Endothelial cell of umbilical vein (primary cell): ENCODE measurements around the gene CEACAM3. TPM values are rescaled to one million over a fixed set of nuclear protein-coding genes. Genes with fewer than 3 reads are reported as not detected.

Source experiments
- BruUV-seq: library from RNA; stranded (reverse); fragments of 400-500 nt; replicated peaks from 2 replicates; lab custom pipeline; 2021; lab: Mats Ljungman, UMichigan
- CTCF ChIA-PET: fragments of 300-600, 350-600 bp; sonication (Branson Sonifier 250); formaldehyde crosslinking; loops from one replicate; lab custom pipeline; 2021; ENCODE audit warnings: antibody characterized with exemption, inconsistent platforms; lab: Charles Lee
- POLR2A ChIA-PET: fragments of 300-600, 350-600 bp; sonication (Branson Sonifier 250); formaldehyde crosslinking; loops from one replicate; lab custom pipeline; 2021; ENCODE audit warnings: antibody characterized with exemption, inconsistent platforms; lab: Charles Lee
- DNase-seq: peaks from one replicate; pipeline ENCODE4 v3.0.0-alpha.2; 2011; ENCODE audit warnings: low read depth, low spot score
- FAIRE-seq: peaks from 2 replicates; lab custom pipeline; 2011; peaks lifted over from hg19 to GRCh38; lab: Jason Lieb, UNC
- H2AFZ ChIP-seq: 2 replicates; pipeline ENCODE4 v1.6.0; 2012; ENCODE audit warnings: low read depth, low read length, control low read depth, inconsistent platforms
- H3K27ac ChIP-seq: 2 replicates; pipeline ENCODE4 v1.5.1; 2011; ENCODE audit warnings: low read depth, mild to moderate bottlenecking, control low read depth, low read length, moderate library complexity; ENCODE audit not compliant: insufficient read depth
- H3K27me3 ChIP-seq, 2 experiments: 2 replicates each; pipeline versions ENCODE4 v1.6.0 to v1.6.1; 2011; ENCODE audit warnings: low read length in 2 of 2, mixed read lengths in 1 of 2; ENCODE audit not compliant: control insufficient read depth in 2 of 2, insufficient read depth in 2 of 2
- H3K36me3 ChIP-seq, 2 experiments: 2 replicates in 1 of 2; 3 replicates in 1 of 2; pipeline ENCODE4 v1.5.1; 2011; ENCODE audit warnings: low read length in 2 of 2, mild to moderate bottlenecking in 1 of 2, moderate library complexity in 1 of 2; ENCODE audit not compliant: control insufficient read depth in 2 of 2, insufficient read depth in 2 of 2; ENCODE audit errors: extremely low read depth in 1 of 2
- H3K4me1 ChIP-seq: 3 replicates; pipeline ENCODE4 v1.5.1; 2011; ENCODE audit warnings: mild to moderate bottlenecking, low read length; ENCODE audit not compliant: control insufficient read depth, insufficient read depth; ENCODE audit errors: extremely low read depth
- H3K4me2 ChIP-seq: 2 replicates; pipeline ENCODE4 v1.6.1; 2011; ENCODE audit warnings: low read length, control low read depth, mixed read lengths; ENCODE audit not compliant: insufficient read depth
- H3K4me3 ChIP-seq, 3 experiments: fragments of 200-600 bp in 1 of 3; sonication (generic), shearing (Covaris generic) in 1 of 3; replicated peaks in 1 of 3; 2 replicates each; pipeline ENCODE4 v1.5.1; 2011 to 2016; ENCODE audit warnings: control low read depth in 3 of 3, low read length in 3 of 3, mild to moderate bottlenecking in 2 of 3, inconsistent platforms in 1 of 3, low read depth in 1 of 3, moderate library complexity in 1 of 3; ENCODE audit not compliant: insufficient read depth in 1 of 3
- H3K79me2 ChIP-seq: 2 replicates; pipeline ENCODE4 v1.6.0; 2012; ENCODE audit warnings: low read length, inconsistent platforms; ENCODE audit not compliant: control insufficient read depth, insufficient read depth
- H3K9ac ChIP-seq: replicated peaks from 2 replicates; pipeline ENCODE3; 2011; ENCODE audit warnings: low read length, control low read depth; ENCODE audit not compliant: insufficient read depth; ENCODE audit errors: extremely low read depth
- H3K9me1 ChIP-seq: replicated peaks from 3 replicates; pipeline ENCODE4 v1.6.0; 2011; ENCODE audit warnings: mild to moderate bottlenecking, low read length; ENCODE audit not compliant: control insufficient read depth, insufficient read depth; ENCODE audit errors: extremely low read depth
- H3K9me3 ChIP-seq: replicated peaks from 2 replicates; pipeline ENCODE4 v1.5.1; 2012; ENCODE audit warnings: low read length, inconsistent platforms; ENCODE audit not compliant: control insufficient read depth, insufficient read depth
- H4K20me1 ChIP-seq: replicated peaks from 2 replicates; pipeline ENCODE3; 2011; ENCODE audit warnings: mild to moderate bottlenecking, low read length; ENCODE audit not compliant: control insufficient read depth, insufficient read depth; ENCODE audit errors: extremely low read depth
- EZH2 ChIP-seq: IDR thresholded peaks from 2 replicates; pipeline ENCODE4 v1.6.1; 2012; ENCODE audit warnings: borderline replicate concordance, low read depth, mild to moderate bottlenecking, moderate library complexity, low read length, inconsistent platforms; ENCODE audit not compliant: severe bottlenecking
- FOS ChIP-seq: IDR thresholded peaks from 2 replicates; pipeline ENCODE4 v1.6.1; 2011; ENCODE audit warnings: mild to moderate bottlenecking, low read length, moderate library complexity, borderline replicate concordance; ENCODE audit not compliant: insufficient read depth
- POLR2A ChIP-seq: IDR thresholded peaks from 2 replicates; pipeline ENCODE4 v1.6.1; 2012; ENCODE audit warnings: low read depth, mild to moderate bottlenecking, control low read depth, low read length
- POLR2AphosphoS5 ChIP-seq: IDR thresholded peaks from 2 replicates; pipeline ENCODE4 v1.6.1; 2012; ENCODE audit warnings: low read depth, mild to moderate bottlenecking, control low read depth, low read length, moderate library complexity; ENCODE audit not compliant: insufficient read depth
- dilution Hi-C: fragments of 300-500 bp; cut with MboI; formaldehyde crosslinking; loops from one replicate; pipeline ENCODE4 v1.15.0; 2019; ENCODE audit warnings: low sequenced_read_pairs; ENCODE audit not compliant: extremely low pct_ligation_motif_present
- intact Hi-C: fragments of 100-400 bp; cut with micrococcal nuclease; formaldehyde crosslinking; loops from one replicate; pipeline ENCODE4 v1.10.0; 2022
- polyA plus RNA-seq, 4 experiments: library from polyadenylated mRNA; depleted of rRNA in 3 of 4; stranded (reverse) in 3 of 4; unstranded in 1 of 4; fragments of >200 nt; gene quantifications; 2 replicates each; pipeline versions ENCODE4 v1.2.1 to v1.2.3, GENCODE V29; 2011 to 2012; ENCODE audit warnings: missing spikeins in 1 of 4
- total RNA-seq: library from RNA; stranded (reverse); gene quantifications from 2 replicates; pipeline ENCODE4 v1.2.3, GENCODE V29; 2021

CEACAM3 gene
- total and polyA plus RNA-seq, 2 donors (not counting 3 experiments of a cell fraction or from before 2014, with no cell fraction given), result not detected

DNA sequence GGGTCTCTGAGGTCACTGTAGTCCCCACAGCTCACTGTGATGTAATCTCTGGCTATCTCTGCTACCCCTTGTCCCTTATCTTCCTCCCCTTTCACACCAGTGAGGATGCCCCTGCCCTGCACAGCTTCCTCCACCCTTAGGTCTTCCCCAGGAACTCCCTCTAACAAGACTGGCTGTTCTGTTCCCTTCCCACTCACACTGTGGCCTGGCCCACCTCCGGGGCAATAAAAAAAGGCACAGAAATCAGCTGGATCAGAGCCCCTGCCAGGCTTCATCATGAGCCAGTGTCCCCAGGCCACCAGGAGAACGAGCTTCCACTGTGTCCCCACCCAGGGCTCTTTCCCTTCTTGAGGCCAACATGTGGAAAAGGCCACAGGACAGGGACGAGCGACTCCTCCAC is 4.6 kb downstream of the CEACAM3 start:
- H3K36me3 ChIP-seq, result no peaks in the 10 kb centered on the region
- BruUV-seq, result no TSS peak
- H2AFZ ChIP-seq, result no peak overlapping the region
- H3K4me3 ChIP-seq, result no peak overlapping the region
- dilution Hi-C loops, result no loop called here
- H3K9me1 ChIP-seq, result no peaks in the 10 kb centered on the region
- no peaks in the 10 kb centered on the region for H3K4me1 ChIP-seq
- ChIA-PET POLR2A (no interaction called here), CTCF (interaction anchor here (2.6 kb wide), 1 partner anchor 9 kb away, joined by 7 read pairs; no protein-coding TSS in a partner anchor)
- no peaks in the 10 kb centered on the region for H3K9me3 ChIP-seq
- intact Hi-C loops, result no loop called here
- DNase-seq, result no peak
- FAIRE-seq, result no peak
- H3K27ac ChIP-seq, result no peak overlapping the region
- no peak for TF ChIP-seq POLR2AphosphoS5
- no peak overlapping the region for H3K9ac ChIP-seq
- no peak overlapping the region for H3K4me2 ChIP-seq
- no peaks in the 10 kb centered on the region for H4K20me1 ChIP-seq
- no peaks in the 10 kb centered on the region for H3K27me3 ChIP-seq
- no peaks in the 10 kb centered on the region for H3K79me2 ChIP-seq

DNA sequence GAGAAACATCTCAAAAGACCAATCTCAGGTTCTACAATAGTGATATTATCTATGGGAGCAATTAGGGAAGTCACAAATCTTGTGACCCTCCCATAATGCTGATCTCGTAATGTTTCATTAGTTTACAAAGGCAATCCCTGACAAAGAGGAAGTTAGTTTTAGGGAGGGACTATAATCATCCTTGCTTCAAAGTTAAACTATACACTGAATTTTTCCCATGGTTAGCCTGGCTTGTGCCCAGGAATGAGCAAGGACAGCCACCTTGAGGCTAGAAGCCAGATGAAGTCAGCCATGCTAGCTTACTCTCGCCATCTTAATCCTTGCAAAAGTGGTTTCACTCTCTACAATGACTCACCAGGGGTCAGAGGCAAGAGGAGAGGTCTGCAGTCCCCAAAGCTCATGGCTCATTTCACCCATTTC is 5.4 kb downstream of the CEACAM3 start:
- dilution Hi-C loops, result no loop called here
- no TSS peak for BruUV-seq
- Histone ChIP-seq H4K20me1 (no peaks in the 10 kb centered on the region), H3K9ac (no peak overlapping the region), H3K27me3 (no peaks in the 10 kb centered on the region), H3K27ac (no peak overlapping the region), H3K4me3 (no peak overlapping the region), H2AFZ (no peak overlapping the region), H3K9me1 (no peaks in the 10 kb centered on the region), H3K36me3 (no peaks in the 10 kb centered on the region), H3K9me3 (no peaks in the 10 kb centered on the region), H3K4me1 (no peaks in the 10 kb centered on the region), H3K79me2 (no peaks in the 10 kb centered on the region), H3K4me2 (no peak overlapping the region)
- CTCF ChIA-PET, result interaction anchor here (0.7 to 2.6 kb wide), 2 partner anchors 10 to 19 kb away, joined by 3 to 7 read pairs; no protein-coding TSS in a partner anchor
- no peak for TF ChIP-seq FOS
- no peak for TF ChIP-seq POLR2AphosphoS5
- TF ChIP-seq POLR2A, result no peak
- TF ChIP-seq EZH2, result no peak
- intact Hi-C loops, result no loop called here
- POLR2A ChIA-PET, result no interaction called here
- DNase-seq (no peak), FAIRE-seq (no peak)
